ENCODE results near the gene RSKR. TPM values are rescaled to one million over a fixed set of nuclear protein-coding genes. Genes with fewer than 3 reads are reported as not detected.
A peak's percentile ranks its signal among the peaks of the same experiment; 100 is the strongest.
"Not testable (repeated sequence)": the region's sequence is repeated elsewhere in the genome, so short reads cannot be mapped to it uniquely, and the experiment has no call there.

The RSKR gene
- total RNA-seq, 1 donor: 5.6 TPM

- no peak overlapping the region for H3K4me3 ChIP-seq (ENCODE audit: low read depth, low read length)
- TF ChIP-seq, protein P1, sequence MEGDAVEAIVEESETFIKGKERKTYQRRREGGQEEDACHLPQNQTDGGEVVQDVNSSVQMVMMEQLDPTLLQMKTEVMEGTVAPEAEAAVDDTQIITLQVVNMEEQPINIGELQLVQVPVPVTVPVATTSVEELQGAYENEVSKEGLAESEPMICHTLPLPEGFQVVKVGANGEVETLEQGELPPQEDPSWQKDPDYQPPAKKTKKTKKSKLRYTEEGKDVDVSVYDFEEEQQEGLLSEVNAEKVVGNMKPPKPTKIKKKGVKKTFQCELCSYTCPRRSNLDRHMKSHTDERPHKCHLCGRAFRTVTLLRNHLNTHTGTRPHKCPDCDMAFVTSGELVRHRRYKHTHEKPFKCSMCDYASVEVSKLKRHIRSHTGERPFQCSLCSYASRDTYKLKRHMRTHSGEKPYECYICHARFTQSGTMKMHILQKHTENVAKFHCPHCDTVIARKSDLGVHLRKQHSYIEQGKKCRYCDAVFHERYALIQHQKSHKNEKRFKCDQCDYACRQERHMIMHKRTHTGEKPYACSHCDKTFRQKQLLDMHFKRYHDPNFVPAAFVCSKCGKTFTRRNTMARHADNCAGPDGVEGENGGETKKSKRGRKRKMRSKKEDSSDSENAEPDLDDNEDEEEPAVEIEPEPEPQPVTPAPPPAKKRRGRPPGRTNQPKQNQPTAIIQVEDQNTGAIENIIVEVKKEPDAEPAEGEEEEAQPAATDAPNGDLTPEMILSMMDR (IDR thresholded peaks at IDR 0.05; ENCODE audit: insufficient read depth, low read depth, low read length): no peak
- no peak for DNase-seq (ENCODE audit: low read depth)
Observed at GRCh38 chr17:28577466-28577824, 36.5 kb downstream of the RSKR start.

DNA sequence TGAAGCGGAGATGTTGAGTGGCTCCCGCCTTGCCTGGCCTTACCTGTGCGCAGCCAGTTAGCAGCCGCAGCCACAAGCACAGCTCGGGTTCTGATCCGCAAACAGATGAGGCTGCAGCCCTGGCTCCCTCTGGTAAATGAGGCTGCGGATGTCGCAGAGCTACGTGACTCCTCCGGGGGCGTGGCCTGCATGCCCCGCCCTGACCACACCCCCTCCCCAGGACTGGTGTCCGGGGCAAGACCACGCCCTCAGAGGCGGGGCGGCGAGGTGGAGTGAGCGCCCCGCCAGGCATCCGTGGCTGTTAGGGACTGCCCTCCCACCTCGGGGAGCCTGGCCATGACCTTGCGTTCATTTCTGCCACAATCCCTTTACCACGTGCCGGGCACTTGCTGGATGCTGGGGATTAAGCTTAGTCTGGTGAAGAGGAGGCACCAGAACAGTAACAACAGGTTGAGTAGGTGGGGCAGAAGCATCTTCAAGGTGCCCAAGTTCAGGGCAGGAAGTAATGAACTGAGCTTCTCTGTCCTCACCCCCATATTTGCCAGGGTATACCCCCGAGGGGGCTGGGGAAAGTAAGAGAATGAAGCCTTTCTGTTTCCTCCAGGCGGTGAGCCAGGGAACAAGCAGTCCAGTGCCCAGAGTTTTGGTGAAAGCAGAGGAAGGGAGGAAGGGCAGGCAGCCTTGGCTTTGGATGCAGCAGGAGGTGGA is 37.1 kb downstream of the RSKR start, which contains the start of gene ALDOC:
Gene ALDOC (minus strand): TSS at position 138 of the 708 bp plus-strand sequence. CDS start 1,363 bp downstream, outside the sequence.
- TF ChIP-seq, protein P1 (IDR thresholded peaks at IDR 0.05; ENCODE audit: insufficient read depth, low read depth, low read length): no peak
- DNase-seq (ENCODE audit: low read depth): peak; percentile 91
- peak within 1 kb of the TSS; percentile 48 for H3K4me3 ChIP-seq (ENCODE audit: low read depth, low read length)

DNA sequence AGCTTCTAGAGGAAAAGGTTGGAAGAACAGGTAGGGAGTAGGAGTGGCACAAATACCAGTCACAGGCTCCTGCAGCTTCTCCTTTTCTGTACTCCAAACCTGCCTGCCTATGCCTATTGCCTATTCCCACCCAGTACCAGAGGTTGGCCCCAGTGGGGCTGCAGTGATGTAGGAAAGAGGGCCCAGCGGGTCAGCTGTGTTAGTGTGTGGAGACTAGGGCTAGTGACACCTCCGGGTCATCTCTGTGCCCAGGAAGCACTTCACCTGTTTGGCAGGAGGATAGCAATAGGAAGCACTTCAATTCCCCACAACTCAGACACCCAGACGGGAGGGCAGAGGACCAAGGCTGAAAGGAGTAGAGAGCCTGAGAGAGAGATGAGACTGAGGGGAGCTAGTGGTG is 38.0 kb downstream of the RSKR start:
- H3K4me3 ChIP-seq (ENCODE audit: low read depth, low read length); DNase-seq (ENCODE audit: low read depth): not testable (repeated sequence)

DNA sequence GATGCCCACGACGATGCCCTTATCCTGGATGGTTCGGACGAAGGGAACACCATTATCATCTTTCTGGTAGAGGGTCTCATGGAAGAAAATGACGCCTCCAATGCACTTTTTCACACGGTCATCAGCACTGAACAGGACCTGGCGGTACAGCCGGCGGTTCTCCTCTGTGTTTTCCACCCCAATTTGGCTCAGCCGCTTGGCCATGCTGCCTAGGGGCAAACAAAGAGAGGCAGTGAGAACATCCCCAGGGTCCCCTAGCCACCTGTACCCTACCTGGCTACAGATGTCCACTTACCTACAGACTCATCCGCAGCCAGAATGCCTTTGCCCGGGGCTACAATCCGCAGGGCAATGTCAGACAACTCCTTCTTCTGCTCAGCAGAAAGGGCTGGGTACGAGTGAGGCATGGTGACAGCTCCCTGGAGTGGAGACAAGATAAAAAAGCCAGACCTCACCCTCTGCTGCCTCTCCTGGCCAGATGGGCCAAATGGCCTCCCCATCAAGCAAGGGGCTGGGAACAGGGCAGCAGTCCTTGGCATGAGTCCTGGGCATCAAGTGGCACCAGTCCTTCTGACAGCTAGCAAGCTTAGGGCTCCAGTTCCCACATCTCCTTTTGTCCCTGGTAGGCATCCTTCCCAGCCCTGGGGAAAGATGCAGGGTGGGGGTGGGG is 38.7 kb downstream of the RSKR start:
- TF ChIP-seq, protein P1 (IDR thresholded peaks at IDR 0.05; ENCODE audit: insufficient read depth, low read depth, low read length): no peak
- no peak for DNase-seq (ENCODE audit: low read depth)
- H3K4me3 ChIP-seq (ENCODE audit: low read depth, low read length): no peak overlapping the region

- no peak overlapping the region for H3K4me3 ChIP-seq (ENCODE audit: low read depth, low read length)
- no peak for DNase-seq (ENCODE audit: low read depth)
- TF ChIP-seq, protein P1 (IDR thresholded peaks at IDR 0.05; ENCODE audit: insufficient read depth, low read depth, low read length): no peak
Observed at GRCh38 chr17:28574526-28574925, 39.5 kb downstream of the RSKR start.

- no peak overlapping the region for H3K4me3 ChIP-seq (ENCODE audit: low read depth, low read length)
- DNase-seq (ENCODE audit: low read depth): no peak
- TF ChIP-seq, protein P1 (IDR thresholded peaks at IDR 0.05; ENCODE audit: insufficient read depth, low read depth, low read length): no peak
Observed at GRCh38 chr17:28573966-28574480, 40.0 kb downstream of the RSKR start.

- no peak overlapping the region for H3K4me3 ChIP-seq (ENCODE audit: low read depth, low read length)
- DNase-seq (ENCODE audit: low read depth): no peak
- TF ChIP-seq, protein P1 (IDR thresholded peaks at IDR 0.05; ENCODE audit: insufficient read depth, low read depth, low read length): no peak
Observed at GRCh38 chr17:28573521-28573920, 40.5 kb downstream of the RSKR start.
